Neutrophil (primary cell): ENCODE data around the gene CDKN2AIP.

Experiments
- H3K27ac ChIP-seq: fragments of 200-600 bp; sonication (generic); 2 replicates; pipeline ENCODE4 v1.5.1; 2016; ENCODE audit warnings: mild to moderate bottlenecking, moderate library complexity
- H3K27me3 ChIP-seq: fragments of 200-600 bp; sonication (generic); 2 replicates; pipeline ENCODE4 v1.6.0; 2016; ENCODE audit warnings: mild to moderate bottlenecking
- H3K36me3 ChIP-seq: fragments of 200-600 bp; sonication (generic); 2 replicates; pipeline ENCODE4 v1.5.1; 2017
- H3K4me1 ChIP-seq, 2 experiments: fragments of 200-600 bp in 1 of 2; sonication (generic) in 1 of 2; 1 replicate in 1 of 2; 2 replicates in 1 of 2; pipeline versions ENCODE4 v1.5.1 to v1.6.1; 2013 to 2016; ENCODE audit warnings: low read depth in 1 of 2, low read length in 1 of 2, mild to moderate bottlenecking in 1 of 2, moderate library complexity in 1 of 2; ENCODE audit not compliant: control insufficient read depth in 1 of 2, insufficient read depth in 1 of 2
- H3K4me3 ChIP-seq, 2 experiments: fragments of 200-600 bp in 1 of 2; sonication (generic) in 1 of 2; 1 replicate in 1 of 2; 2 replicates in 1 of 2; pipeline ENCODE4 v1.5.1; 2013 to 2016; ENCODE audit warnings: low read depth in 1 of 2, low read length in 1 of 2, mild to moderate bottlenecking in 1 of 2, moderate library complexity in 1 of 2
- H3K9me3 ChIP-seq: fragments of 200-600 bp; sonication (generic); 2 replicates; pipeline ENCODE4 v1.5.1; 2016
- CTCF ChIP-seq: fragments of 200-600 bp; sonication (generic); IDR thresholded peaks from 2 replicates; pipeline ENCODE4 v1.5.1; 2016; ENCODE audit warnings: antibody characterized with exemption

CDKN2AIP gene

GRCh38 chr4:183416879-183417755 is 27.3 kb upstream of the CDKN2AIP start:
- TF ChIP-seq CTCF: no peak

GRCh38 chr4:183422962-183423631 is 21.3 kb upstream of the CDKN2AIP start:
- no peaks in the 10 kb centered on the region for H3K27me3 ChIP-seq
- H3K36me3 ChIP-seq: no peaks in the 10 kb centered on the region
- H3K4me1 ChIP-seq: no peaks in the 10 kb centered on the region
- H3K27ac ChIP-seq: no peak overlapping the region
- TF ChIP-seq CTCF: no peak
- H3K9me3 ChIP-seq: no peaks in the 10 kb centered on the region
- no peak overlapping the region for H3K4me3 ChIP-seq

More at GRCh38 chr4:183416879-183417755, 27.3 kb upstream of the CDKN2AIP start:
- Histone ChIP-seq H3K36me3 (no peaks in the 10 kb centered on the region), H3K9me3 (no peaks in the 10 kb centered on the region), H3K27ac (no peak overlapping the region), H3K4me3 (no peak overlapping the region), H3K4me1 (no peaks in the 10 kb centered on the region), H3K27me3 (no peaks in the 10 kb centered on the region)

GRCh38 chr4:183424109-183424744 is 20.2 kb upstream of the CDKN2AIP start:
- Histone ChIP-seq H3K4me1 (no peaks in the 10 kb centered on the region), H3K36me3 (no peaks in the 10 kb centered on the region), H3K27me3 (no peaks in the 10 kb centered on the region), H3K27ac (no peak overlapping the region), H3K9me3 (no peaks in the 10 kb centered on the region), H3K4me3 (no peak overlapping the region)
- TF ChIP-seq CTCF: no peak

GRCh38 chr4:183426507-183426906 is 17.9 kb upstream of the CDKN2AIP start:
- no peaks in the 10 kb centered on the region for H3K9me3 ChIP-seq
- no peaks in the 10 kb centered on the region for H3K36me3 ChIP-seq
- no peak overlapping the region for H3K4me3 ChIP-seq
- H3K27ac ChIP-seq: no peak overlapping the region
- H3K4me1 ChIP-seq: no peaks in the 10 kb centered on the region
- TF ChIP-seq CTCF: no peak
- no peaks in the 10 kb centered on the region for H3K27me3 ChIP-seq

- H3K4me3 ChIP-seq: no peak overlapping the region
- no peaks in the 10 kb centered on the region for H3K9me3 ChIP-seq
- TF ChIP-seq CTCF: no peak
- no peaks in the 10 kb centered on the region for H3K27me3 ChIP-seq
- H3K27ac ChIP-seq: no peak overlapping the region
- no peaks in the 10 kb centered on the region for H3K4me1 ChIP-seq
- no peaks in the 10 kb centered on the region for H3K36me3 ChIP-seq
These were observed 14.9 kb upstream of the CDKN2AIP start for GRCh38 chr4:183429489-183429888.
